NCI-H2196 treated with DMSO at 0.1 percent for 48 hours (cell line): ENCODE data around the gene PLAAT3.
"Not testable (repeated sequence)": the region's sequence is repeated elsewhere in the genome, so short reads cannot be mapped to it uniquely, and the experiment has no call there.

ENCODE experiments used
- DNase-seq: peaks from one replicate; lab custom pipeline; 2025; ENCODE audit not compliant: unreplicated experiment; lab: John Stamatoyannopoulos, UW

Gene PLAAT3

DNA sequence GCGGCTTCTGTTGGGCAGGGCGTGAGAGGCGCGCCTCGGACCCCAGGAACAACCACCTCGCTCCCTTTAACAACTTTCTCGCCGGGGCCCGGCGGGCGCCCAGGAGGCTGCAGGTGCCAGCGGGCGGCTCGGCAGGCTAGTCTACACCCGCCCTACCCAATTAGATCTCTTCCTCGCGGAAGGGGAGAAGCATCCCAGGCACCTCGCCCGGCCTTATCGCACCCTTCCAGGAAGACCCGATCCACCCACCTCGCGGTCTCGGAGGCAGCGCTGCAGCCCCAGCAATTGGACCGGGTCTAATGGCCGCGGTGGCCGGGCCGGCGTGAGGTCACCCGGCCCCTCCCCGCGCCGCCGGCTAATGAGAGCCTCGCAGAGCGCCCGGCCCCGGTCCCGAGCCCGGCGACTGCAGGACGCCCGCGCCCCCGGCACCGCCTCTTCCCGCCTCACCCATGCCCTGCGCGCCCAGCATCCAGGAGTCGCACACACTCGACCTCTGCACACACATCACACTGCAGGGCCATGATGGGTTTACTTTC, at the start of gene PLAAT3:
TSS of gene PLAAT3 (minus strand) at position 298 of the 536 bp plus-strand sequence. CDS start 419 bp downstream, outside the sequence.
- peak; percentile 35 for DNase-seq

DNA sequence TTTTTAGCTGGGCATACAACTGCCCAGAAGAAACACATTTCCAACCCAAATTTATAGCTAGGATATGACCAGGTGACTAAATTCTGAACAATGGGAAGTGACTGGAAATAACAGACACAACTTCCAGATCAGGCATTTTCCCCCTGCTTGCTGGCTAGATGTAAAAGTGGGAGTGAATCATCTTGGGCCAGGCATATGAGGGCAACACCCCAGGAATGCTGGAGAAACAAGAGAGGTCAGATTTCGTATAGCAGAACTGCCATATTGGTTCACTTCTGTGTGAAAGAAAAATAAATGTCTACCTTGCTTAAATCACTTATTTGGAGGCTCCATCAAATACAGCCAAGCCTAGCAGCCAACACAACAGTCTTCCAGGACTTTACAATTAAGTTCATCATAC, 49.6 kb upstream of the PLAAT3 start:
- no peak for DNase-seq

DNA sequence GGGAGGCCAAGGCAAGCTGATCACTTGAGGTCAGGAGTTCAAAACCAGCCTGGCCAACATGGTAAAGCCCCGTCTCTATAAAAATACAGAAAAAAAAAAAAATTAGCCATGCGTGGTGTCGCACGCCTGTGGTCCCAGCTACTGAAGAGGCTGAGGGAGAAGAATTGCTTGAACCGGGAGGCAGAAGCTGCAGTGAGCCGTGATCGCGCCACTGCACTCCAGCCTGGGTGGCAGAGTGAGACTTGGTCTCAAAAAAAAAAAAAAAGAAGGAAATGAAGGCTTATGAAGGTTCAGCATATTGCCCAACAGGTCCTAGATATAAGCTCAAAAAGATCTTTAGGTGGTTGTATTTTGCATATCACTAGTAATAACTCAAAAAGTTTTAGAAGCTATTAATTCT, 46.7 kb upstream of the PLAAT3 start:
- DNase-seq, result no peak

DNA sequence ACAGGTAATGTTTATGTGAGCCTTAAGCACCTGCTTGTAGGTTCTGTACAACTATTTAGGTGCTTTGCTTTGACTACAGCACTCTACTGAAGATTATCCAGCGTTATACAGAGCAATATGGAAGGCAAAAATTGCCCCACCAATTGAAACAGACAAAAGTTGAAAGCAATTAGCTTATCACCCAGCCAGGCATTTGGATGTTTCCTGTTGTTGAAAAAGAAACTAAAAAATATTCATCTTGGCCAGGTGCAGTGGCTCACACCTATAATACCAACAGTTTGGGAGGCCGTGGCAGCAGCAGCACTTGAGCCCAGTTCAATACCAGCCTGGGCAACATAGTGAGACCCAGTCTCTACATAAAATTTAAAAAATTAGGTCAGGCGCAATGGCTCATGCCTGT, 38.4 kb upstream of the PLAAT3 start:
- DNase-seq, result no peak

DNA sequence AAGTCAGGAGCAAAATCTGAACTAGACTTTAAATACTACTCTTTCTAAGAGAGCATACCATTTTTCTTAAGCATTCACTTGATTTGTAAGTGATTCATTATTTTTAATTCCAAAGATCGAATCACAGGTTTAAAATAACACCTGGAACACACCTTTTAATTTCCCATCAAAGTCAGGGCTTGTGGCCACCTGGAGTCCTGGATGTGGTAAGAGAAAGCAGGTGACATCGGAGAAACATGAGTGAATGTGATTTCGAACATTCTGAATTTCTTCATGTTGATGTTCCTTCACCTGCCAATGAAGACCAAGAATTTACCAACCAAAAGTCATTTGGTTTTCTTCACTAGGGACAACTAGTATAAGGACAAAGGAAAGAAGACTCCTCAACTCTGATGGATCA, 29.0 kb upstream of the PLAAT3 start:
- no peak for DNase-seq

DNA sequence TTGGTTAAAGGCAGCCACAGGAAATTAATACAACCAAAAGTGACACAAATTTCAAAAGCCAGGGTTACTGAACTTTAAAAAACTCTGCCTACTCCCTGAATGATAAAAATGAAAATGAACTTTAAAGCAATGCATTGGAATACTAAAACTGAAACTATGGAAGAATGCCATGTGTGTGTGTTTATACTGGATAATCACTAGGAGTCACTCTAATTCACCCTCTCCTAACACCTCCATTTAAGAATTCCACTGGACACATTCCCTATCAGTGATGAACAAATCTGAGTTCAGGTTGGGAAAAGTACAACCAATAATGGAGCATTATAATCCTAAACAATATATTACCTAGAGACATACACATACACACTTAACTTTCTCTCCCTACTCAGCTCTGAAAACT, 27.5 kb upstream of the PLAAT3 start:
- DNase-seq, result no peak

DNA sequence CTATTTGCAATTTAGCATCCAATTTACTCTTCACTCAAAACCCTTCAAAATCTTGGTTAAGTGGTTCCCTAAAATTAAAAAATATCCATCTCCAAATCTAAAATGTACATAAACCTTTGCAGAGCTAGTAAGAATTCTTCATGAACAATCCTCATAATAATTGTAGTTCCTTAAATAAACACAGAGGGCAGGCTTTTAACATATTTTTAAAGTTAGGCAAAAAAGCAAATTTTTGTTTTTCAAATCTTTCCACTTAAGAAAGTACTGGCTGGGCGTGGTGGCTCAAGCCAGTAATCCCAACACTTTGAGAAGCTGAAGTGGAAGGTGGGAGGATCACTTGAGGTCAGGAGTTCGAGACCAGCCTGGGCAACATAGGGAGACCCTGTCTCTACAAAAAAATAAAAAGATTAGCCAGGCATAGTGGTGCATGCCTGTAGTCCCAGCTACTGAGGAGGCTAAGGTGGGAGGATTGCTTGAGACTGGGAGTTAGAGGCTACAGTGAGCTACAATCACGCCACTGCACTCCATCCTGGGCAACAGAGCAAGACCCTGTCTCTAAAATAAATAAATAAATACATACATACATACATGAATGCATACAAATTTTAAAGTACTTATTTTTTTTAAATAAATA, 25.1 kb upstream of the PLAAT3 start:
- DNase-seq, result no peak

DNA sequence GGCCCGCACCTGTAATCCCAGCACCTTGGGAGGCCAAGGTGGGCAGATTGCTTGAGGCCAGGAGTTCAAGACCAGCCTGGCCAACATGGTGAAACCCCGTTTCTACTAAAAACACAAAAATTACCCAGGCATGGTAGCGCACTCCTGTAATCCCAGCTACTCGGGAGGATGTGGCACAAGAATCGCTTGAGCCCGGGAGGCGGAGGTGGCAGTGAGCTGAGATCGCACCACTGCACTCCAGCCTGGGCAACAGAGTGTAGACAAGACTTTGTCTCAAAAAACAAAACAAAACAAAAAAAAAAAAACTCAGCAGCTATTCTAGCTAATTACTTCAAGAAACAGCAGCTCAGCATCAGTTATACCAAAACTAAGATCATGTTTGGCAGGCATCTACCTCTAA, 24.2 kb upstream of the PLAAT3 start:
- DNase-seq, result not testable (repeated sequence)

DNA sequence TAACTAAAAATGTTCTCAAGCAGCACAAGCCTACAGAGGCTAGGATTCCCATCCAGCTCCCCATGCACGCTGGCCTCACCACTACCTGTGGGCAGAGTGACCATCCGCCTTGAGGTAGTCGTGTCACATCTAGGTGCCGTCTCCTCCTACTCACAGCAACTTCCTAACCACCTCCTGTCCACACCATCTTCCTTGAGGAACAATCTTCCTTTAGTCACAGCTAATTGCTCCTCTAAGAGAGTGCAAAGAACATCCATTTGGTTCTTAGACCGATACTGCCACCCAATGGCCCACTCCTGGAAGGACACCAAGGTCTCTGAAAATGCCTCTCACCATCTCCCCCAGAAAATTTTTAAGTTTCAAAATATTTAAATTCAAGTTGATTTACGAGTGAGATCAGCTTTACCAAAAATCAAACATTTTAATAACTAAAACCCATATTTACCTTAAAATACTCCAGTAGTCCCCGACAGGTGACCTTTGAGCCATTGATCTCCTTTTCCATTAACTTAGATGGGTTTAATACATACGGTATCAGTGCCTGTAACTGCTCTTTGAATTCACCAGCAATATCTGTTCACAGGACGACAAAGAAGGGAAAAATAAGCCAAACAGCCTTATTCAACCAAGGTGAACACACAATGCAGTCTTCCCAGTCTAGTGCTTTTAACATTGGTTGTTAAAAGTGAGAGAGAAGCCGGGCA, 21.7 kb upstream of the PLAAT3 start:
- DNase-seq, result peak; percentile 25

DNA sequence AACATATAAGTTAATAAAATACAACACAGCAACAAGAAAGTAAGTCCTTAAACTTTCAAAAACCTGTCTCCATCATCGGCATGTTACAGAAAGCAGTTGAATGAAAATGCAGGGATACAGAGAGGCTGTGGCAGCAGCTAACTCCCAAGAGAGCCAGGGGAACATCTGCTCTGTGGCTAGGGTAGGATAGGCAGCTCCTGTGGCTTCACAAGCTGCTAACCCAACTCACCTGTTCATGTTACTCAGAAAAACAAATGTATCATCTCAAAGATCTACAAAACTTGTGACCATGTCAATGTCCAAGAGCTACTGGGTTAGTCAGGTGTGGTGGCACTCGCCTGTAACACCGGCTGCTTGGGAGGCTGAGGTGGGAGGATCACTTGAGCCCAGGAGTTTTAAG, 15.2 kb upstream of the PLAAT3 start:
- no peak for DNase-seq

DNA sequence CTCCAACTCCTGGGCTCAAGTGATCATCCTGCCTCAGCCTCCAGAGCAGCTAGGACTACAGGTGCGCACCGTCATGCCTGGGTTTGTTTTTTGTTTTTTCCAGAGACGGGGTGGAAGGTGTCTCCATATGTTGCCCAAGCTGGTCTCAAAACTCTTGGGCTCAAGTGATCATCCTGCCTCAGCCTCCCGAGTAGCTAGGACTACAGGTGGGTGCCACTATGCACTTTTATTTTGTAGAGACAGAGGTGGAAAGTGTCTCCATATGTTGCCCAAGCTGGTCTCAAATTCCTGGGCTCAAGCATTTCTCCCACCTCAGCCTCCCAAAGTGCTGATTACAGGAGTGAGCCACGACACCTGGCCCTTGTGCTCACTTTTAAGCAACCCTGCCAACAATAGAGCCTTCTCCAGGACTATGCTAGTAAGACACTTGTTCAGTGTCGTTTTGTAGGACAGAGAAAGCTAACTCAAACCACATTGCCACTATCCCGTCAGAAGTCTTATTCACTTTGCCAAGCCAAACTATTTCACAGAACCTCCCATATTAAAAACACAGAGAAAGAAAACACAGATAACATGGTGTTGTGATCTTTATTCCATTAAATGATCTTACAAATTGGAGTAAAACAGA, 9.4 kb upstream of the PLAAT3 start:
- DNase-seq, result no peak

DNA sequence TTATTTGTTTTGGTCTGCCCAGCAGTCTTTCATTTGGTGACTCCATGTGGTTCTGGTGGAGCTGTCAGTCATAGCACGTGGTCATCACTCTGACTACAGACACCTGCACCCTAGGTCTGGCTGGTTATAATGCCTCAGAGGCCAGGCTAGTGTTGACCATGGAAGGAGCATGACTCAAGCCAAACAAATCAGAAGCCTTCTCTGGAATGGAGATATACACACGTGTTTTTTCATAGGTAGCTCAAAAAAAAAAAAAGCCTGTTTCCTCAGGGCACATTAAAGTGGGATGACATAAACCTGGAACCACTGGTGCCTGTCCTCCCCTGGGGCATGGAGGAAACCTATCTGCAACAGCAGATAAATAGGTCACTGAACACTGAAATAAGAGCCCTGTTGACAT, 8.1 kb upstream of the PLAAT3 start:
- peak; percentile 16 for DNase-seq

DNA sequence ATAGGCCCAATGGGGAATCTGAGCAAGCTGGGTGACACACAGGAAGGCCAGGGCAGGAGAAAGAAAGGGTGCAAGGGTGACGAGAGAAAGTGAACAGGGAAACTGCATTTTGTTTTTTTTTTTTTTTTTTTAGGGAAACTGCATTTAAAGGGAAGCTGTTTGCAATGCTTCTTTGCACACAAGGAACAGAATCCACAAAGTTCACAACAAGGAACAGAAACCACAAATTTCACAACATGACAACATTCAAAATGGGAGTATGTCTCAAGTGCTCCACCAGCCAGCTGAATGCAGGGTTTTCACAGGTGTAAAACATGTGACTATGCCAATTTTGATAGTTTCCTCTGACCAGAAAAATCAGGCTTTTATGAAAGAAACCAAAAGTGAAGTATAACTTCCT, 6.8 kb upstream of the PLAAT3 start:
- DNase-seq, result no peak

DNA sequence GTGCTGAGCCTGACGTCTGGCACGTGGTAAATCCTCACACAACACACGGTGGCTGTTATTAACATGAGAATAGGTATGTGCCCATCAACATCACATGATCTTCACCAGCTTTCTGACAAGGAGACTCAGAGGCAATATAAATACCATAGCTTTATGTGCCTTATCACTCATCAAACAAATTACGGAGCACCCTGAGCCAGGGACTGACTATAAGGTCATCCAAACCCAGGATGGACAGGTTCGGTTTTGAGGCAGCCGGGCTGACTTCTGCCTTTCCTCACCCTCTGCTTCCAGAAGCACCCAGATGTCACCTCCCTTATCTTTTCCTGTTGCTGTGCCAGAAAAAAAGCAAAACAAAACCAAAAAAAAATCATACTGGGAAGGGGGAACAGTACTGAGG, 5.7 kb upstream of the PLAAT3 start:
- no peak for DNase-seq

DNA sequence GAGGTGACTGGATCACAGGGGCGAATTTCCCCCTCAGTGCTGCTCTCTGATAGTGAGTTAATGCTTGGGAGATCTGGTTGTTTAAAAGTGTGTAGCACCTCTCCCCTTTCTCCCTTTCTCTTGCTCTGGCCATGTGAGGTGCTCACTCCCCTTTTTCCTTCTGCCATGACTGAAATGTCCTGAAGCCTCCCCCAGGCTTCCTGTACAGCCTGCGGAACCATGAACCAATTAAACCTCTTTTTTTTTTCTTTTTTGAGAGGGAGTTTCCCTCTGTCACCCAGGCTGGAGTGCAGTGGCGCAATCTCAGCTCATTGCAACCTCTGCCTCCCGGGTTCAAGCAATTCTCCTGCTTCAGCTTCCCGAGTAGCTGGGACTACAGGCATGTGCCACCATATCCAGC, 3.5 kb upstream of the PLAAT3 start:
- DNase-seq, result not testable (repeated sequence)

DNA sequence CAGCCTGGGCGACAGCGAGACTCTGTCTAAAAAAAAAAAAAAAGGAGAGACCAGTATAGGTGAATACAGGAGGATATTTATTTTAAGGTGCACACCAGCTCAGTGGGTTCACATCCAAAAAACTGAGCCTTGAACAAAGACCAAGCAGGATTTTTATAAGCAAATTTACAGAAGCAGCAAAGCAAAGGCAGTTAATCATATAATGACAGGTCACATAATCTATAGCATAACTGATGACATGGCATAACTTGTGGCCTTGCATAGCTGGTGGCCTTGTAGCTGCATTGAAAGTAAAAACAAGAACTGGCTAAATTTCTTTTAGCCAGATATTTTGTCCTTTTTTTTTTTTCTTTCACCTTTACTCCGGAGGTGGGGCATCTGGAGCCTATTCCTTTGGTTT, 2.7 kb upstream of the PLAAT3 start:
- no peak for DNase-seq

DNA sequence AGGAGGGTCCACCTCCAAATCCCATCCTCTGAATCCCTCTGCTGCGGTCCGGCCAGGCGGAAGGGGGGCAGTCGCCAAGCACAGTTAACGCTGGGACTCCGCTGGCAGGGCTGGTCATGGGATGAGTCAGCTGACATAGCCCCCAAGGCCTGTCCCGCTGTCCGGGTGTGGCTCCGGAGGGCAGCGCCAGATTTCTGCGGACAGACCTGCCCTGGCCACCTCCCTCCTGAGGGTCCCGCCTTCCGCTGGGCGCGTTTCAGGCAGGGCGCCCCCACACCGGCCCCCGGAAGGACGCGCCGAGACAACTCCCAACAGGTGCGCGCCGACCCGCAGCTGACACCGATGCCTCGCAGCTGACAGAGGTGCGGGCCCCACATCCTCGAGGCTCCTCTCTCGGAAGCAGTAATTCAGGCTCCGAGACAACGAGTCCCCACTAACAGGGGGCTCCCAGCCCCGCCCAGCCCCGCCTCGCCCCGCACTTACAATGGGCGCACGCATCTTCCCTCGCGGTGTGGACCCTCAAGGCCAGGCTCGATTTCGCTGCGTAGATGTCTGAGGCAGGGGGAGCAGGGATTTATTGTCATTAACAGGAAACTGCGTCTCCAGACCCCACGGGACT, 607 bp downstream of the PLAAT3 start:
- DNase-seq, result no peak

DNA sequence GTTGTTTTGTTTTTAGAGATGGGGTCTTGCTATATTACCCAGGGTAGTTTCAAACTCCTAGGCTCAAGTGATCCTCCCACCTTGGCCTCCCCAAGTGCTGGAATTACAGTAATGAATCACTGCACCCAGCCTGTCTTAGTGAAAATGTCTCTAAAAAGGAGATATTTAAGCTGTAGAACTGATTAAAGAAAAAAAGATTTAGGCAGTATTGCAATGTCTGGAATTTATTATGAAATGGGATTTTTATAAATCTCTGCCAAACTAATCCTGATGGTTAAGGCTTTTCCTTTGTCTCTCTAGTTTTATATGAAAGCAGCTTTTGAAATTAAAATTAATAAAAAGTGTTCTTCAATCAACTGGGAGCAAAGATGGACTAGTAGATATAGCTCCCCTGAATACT, 2.1 kb downstream of the PLAAT3 start:
- no peak for DNase-seq

DNA sequence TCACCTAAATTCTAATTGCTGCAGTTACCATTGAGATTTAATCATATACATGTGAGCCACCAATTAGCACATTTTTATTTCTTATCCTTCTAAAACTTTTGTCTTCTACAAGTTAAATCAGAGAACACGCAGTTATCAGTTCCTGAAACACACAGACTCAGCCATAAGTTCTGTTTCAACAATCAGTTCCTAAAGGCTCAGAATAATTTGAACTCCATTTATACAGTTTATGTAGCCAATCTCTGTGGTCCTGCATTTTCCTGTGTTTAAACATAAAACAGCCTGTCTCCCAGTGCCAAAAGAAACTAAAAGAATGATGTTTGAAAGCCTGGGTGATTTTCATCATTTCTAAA, 2.9 kb downstream of the PLAAT3 start:
- no peak for DNase-seq

DNA sequence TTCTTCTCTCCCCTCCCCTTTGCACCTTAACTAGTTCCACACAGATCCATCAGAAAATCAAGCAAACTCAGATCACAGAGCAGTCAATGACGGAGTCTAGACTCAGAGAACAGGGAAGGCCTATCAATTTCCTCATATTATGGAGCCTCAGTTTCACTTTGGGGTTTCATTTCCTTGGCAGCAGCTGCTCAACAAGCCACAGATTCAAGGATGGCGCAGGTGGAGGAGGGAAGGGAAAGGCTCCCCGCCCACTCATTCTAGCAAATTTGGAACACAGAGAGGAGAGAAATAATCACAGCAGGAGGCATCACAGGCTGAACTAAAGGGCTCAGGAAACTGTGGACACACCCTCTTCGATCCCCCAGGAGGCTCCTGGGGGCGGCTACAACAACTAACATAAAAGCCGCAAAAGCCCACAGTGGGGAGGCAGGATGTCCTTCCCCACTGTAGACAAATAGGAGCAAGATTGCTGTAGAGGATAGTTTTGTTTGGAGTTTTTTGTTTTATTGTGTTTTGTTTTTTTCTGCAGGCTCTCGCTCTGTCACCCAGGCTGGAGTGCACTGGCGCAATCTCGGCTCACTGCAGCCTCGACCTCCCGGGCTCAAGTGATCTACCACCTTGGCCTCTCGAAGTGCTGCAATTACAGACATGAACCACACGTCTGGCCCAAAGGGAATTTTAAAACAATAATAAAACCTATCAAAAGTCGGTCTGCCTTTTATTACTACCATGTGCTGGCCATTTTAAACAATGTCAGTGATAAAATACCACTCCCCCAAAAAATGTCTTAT, 3.4 kb downstream of the PLAAT3 start:
- DNase-seq, result no peak

DNA sequence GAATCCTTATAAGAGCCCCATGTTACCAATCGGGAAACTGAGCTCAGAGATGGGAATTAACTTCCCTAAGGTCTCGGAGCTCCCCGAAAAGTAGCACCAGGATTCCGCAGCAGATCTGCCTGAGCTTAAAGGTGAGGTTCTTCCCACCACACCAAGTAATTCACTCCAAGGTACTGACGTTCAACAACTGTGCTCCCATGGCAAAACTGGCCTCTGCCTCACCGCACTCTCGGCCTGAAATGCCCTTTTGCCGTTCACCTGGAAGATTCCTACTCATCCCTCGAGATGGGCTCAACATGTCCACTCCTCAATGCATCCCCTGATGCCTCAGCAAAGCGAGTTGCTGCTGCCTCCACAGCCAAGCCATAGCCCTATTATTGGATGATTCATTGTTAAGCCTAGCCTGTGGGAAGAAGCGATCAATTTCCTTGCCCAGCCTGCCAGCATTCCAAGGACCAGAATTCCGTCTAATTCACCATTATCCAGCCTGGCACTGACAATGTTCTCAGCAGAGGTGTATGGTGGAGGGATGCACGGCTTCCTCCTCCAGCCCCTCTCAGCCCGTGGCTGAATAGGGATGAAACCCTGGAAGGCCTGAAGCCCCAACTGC, 4.2 kb downstream of the PLAAT3 start:
- no peak for DNase-seq
